Adipose tissue (tissue), 3 donors: ENCODE measurements around the gene MC1R. TPM values are rescaled to one million over a fixed set of nuclear protein-coding genes. Genes with fewer than 3 reads are reported as not detected.
"Not testable (repeated sequence)": the region's sequence is repeated elsewhere in the genome, so short reads cannot be mapped to it uniquely, and the experiment has no call there.

Experiments
- H3K27ac ChIP-seq: one replicate; pipeline ENCODE4 v1.5.1; 2013; ENCODE audit warnings: low read depth, low read length
- WGBS, 3 donors: extraction: QIAGEN DNeasy Blood & Tissue Kit; methylation state at CpG; one replicate each; pipeline ENCODE4 v1.1.7; 2013; 5-methylcytosine and 5-hydroxymethylcytosine counted together
- polyA plus RNA-seq, 3 donors: library from polyadenylated mRNA; stranded (reverse); fragments of 200-250 nt; gene quantifications; one replicate each; pipeline ENCODE4 v1.2.3, GENCODE V29; 2013
- donor health status: healthy with polysubstance abuse.
- donor health status: Bipolar disorder and iron deficiency.
- donor health status: healthy.

Gene MC1R
- polyA plus RNA-seq, result 1 to 10 TPM; 2.3 to 2.7 (median 2.5) TPM

- WGBS, 3 donors, result 6 to 7% (median 6%) methylated on average over 23 of the region's 23 CpGs
- H3K27ac ChIP-seq, result no peak within 1 kb of the TSS
Measured at GRCh38 chr16:89918453-89919347, at the start of gene MC1R. MC1R (plus strand) TSS chr16:89918862; CDS start chr16:89919259, 397 bp downstream.

GRCh38 chr16:89869911-89870310 is 48.8 kb upstream of the MC1R start:
- no peak overlapping the region for H3K27ac ChIP-seq
- 89 to 95% (median 93%) methylated on average over 12 of the region's 12 CpGs for WGBS, 3 donors

- 90 to 93% (median 93%) methylated on average over 6 of the region's 6 CpGs for WGBS, 3 donors
Measured at GRCh38 chr16:89870440-89870839, 48.2 kb upstream of the MC1R start.

GRCh38 chr16:89871895-89872294 is 46.8 kb upstream of the MC1R start:
- WGBS, 3 donors, result 85 to 92% (median 88%) methylated on average over 9 of the region's 9 CpGs
- no peak overlapping the region for H3K27ac ChIP-seq

More at GRCh38 chr16:89870440-89870839, 48.2 kb upstream of the MC1R start:
- no peak overlapping the region for H3K27ac ChIP-seq

- 0 to 1% (median 0%) methylated on average over 68 to 104 of the region's 104 CpGs for WGBS, 3 donors
Measured at GRCh38 chr16:89873109-89873971, 45.3 kb upstream of the MC1R start, which contains the start of gene TCF25. TCF25 (plus strand) TSS chr16:89873592; CDS start chr16:89873668, 76 bp downstream.

GRCh38 chr16:89873972-89874689 is 44.5 kb upstream of the MC1R start:
- WGBS, 3 donors, result 2 to 5% (median 3%) methylated on average over 45 to 61 of the region's 61 CpGs
- peak overlapping the region; percentile 100 for H3K27ac ChIP-seq

More at GRCh38 chr16:89873109-89873971, 45.3 kb upstream of the MC1R start, which contains the start of gene TCF25:
- peak within 1 kb of the TSS; percentile 100 for H3K27ac ChIP-seq

- 95 to 96% (median 96%) methylated on average over 25 to 27 of the region's 28 CpGs for WGBS, 3 donors
- not testable (repeated sequence) for H3K27ac ChIP-seq
Measured at GRCh38 chr16:89879123-89879522, 39.5 kb upstream of the MC1R start.

- no peak overlapping the region for H3K27ac ChIP-seq
- 88 to 91% (median 89%) methylated on average over 18 of the region's 18 CpGs for WGBS, 3 donors
Measured at GRCh38 chr16:89880477-89881367, 37.9 kb upstream of the MC1R start.

GRCh38 chr16:89881368-89881730 is 37.3 kb upstream of the MC1R start:
- WGBS, 3 donors, result 87 to 93% (median 90%) methylated on average over 6 of the region's 6 CpGs
- no peak overlapping the region for H3K27ac ChIP-seq

- 90 to 92% (median 91%) methylated on average over 28 of the region's 28 CpGs for WGBS, 3 donors
- H3K27ac ChIP-seq, result no peak overlapping the region
Measured at GRCh38 chr16:89883346-89884040, 35.2 kb upstream of the MC1R start.

- 95 to 97% (median 95%) methylated on average over 8 of the region's 8 CpGs for WGBS, 3 donors
- no peak overlapping the region for H3K27ac ChIP-seq
Measured at GRCh38 chr16:89884041-89884421, 34.6 kb upstream of the MC1R start.

GRCh38 chr16:89887243-89887642 is 31.4 kb upstream of the MC1R start:
- WGBS, 3 donors, result 94 to 95% (median 94%) methylated on average over 14 of the region's 14 CpGs
- H3K27ac ChIP-seq, result no peak overlapping the region

- WGBS, 3 donors, result 88 to 91% (median 90%) methylated on average over 9 of the region's 9 CpGs
- no peak overlapping the region for H3K27ac ChIP-seq
Measured at GRCh38 chr16:89890200-89890599, 28.5 kb upstream of the MC1R start.

- WGBS, 3 donors, result 65 to 88% (median 83%) methylated on average over 16 of the region's 16 CpGs
- H3K27ac ChIP-seq, result no peak overlapping the region
Measured at GRCh38 chr16:89890886-89891657, 27.6 kb upstream of the MC1R start.

- WGBS, 3 donors, result 93 to 94% (median 94%) methylated on average over 18 of the region's 18 CpGs
- no peak overlapping the region for H3K27ac ChIP-seq
Measured at GRCh38 chr16:89892055-89892630, 26.5 kb upstream of the MC1R start.

GRCh38 chr16:89892635-89893034 is 26.0 kb upstream of the MC1R start:
- 91 to 99% (median 97%) methylated on average over 9 of the region's 9 CpGs for WGBS, 3 donors
- no peak overlapping the region for H3K27ac ChIP-seq
